Measurements from ENCODE around the gene INSYN1.
"Not testable (repeated sequence)": the region's sequence is repeated elsewhere in the genome, so short reads cannot be mapped to it uniquely, and the experiment has no call there.

INSYN1 gene

GRCh38 chr15:73753250-73754130 is at the start of gene INSYN1:
TSS of gene INSYN1 (minus strand) at chr15:73753351. CDS start at chr15:73751130, 2,221 bp downstream.
- no peak for TF ChIP-seq POLR2A (IDR thresholded peaks at IDR 0.05; ENCODE audit: low read length)
- no peak for TF ChIP-seq GATA1 (IDR thresholded peaks at IDR 0.05; ENCODE audit: low read depth, low read length)
- no peak for DNase-seq

- no peak for DNase-seq
- TF ChIP-seq POLR2A (IDR thresholded peaks at IDR 0.05; ENCODE audit: low read length) (no peak), GATA1 (IDR thresholded peaks at IDR 0.05; ENCODE audit: low read depth, low read length) (no peak)
Observed at GRCh38 chr15:73802431-73803041, 49.4 kb upstream of the INSYN1 start.

- no peak for DNase-seq
- TF ChIP-seq POLR2A (IDR thresholded peaks at IDR 0.05; ENCODE audit: low read length) (no peak), GATA1 (IDR thresholded peaks at IDR 0.05; ENCODE audit: low read depth, low read length) (no peak)
Observed at GRCh38 chr15:73800662-73801345, 47.7 kb upstream of the INSYN1 start.

- no peak for DNase-seq
- no peak for TF ChIP-seq GATA1 (IDR thresholded peaks at IDR 0.05; ENCODE audit: low read depth, low read length)
- no peak for TF ChIP-seq POLR2A (IDR thresholded peaks at IDR 0.05; ENCODE audit: low read length)
Observed at GRCh38 chr15:73799466-73799865, 46.3 kb upstream of the INSYN1 start.

- no peak for DNase-seq
- TF ChIP-seq POLR2A (IDR thresholded peaks at IDR 0.05; ENCODE audit: low read length) (no peak), GATA1 (IDR thresholded peaks at IDR 0.05; ENCODE audit: low read depth, low read length) (no peak)
Observed at GRCh38 chr15:73797366-73798158, 44.4 kb upstream of the INSYN1 start.

GRCh38 chr15:73796331-73796831 is 43.2 kb upstream of the INSYN1 start:
- DNase-seq, result no peak
- no peak for TF ChIP-seq POLR2A (IDR thresholded peaks at IDR 0.05; ENCODE audit: low read length)
- TF ChIP-seq GATA1 (IDR thresholded peaks at IDR 0.05; ENCODE audit: low read depth, low read length), result no peak

- no peak for TF ChIP-seq POLR2A (IDR thresholded peaks at IDR 0.05; ENCODE audit: low read length)
- no peak for TF ChIP-seq GATA1 (IDR thresholded peaks at IDR 0.05; ENCODE audit: low read depth, low read length)
- no peak for DNase-seq
Observed at GRCh38 chr15:73794443-73795133, 41.4 kb upstream of the INSYN1 start.

GRCh38 chr15:73792899-73793541 is 39.9 kb upstream of the INSYN1 start:
- DNase-seq, result not testable (repeated sequence)

- TF ChIP-seq POLR2A (IDR thresholded peaks at IDR 0.05; ENCODE audit: low read length) (no peak), GATA1 (IDR thresholded peaks at IDR 0.05; ENCODE audit: low read depth, low read length) (no peak)
- no peak for DNase-seq
Observed at GRCh38 chr15:73792415-73792814, 39.3 kb upstream of the INSYN1 start.

GRCh38 chr15:73789521-73790240 is 36.5 kb upstream of the INSYN1 start:
- no peak for DNase-seq
- TF ChIP-seq GATA1 (IDR thresholded peaks at IDR 0.05; ENCODE audit: low read depth, low read length), result no peak
- no peak for TF ChIP-seq POLR2A (IDR thresholded peaks at IDR 0.05; ENCODE audit: low read length)

- TF ChIP-seq GATA1 (IDR thresholded peaks at IDR 0.05; ENCODE audit: low read depth, low read length), result no peak
- TF ChIP-seq POLR2A (IDR thresholded peaks at IDR 0.05; ENCODE audit: low read length), result no peak
- no peak for DNase-seq
Observed at GRCh38 chr15:73787621-73788020, 34.5 kb upstream of the INSYN1 start.

- DNase-seq, result no peak
- TF ChIP-seq GATA1 (IDR thresholded peaks at IDR 0.05; ENCODE audit: low read depth, low read length) (no peak), POLR2A (IDR thresholded peaks at IDR 0.05; ENCODE audit: low read length) (no peak)
Observed at GRCh38 chr15:73786538-73786937, 33.4 kb upstream of the INSYN1 start.

GRCh38 chr15:73785256-73786014 is 32.3 kb upstream of the INSYN1 start:
- not testable (repeated sequence) for DNase-seq
